ENCODE results near the gene RERE.

The RERE gene

GRCh38 chr1:8313231-8313630 lies 504.2 kb downstream of the RERE start:
- POLR2A ChIA-PET = no interaction called here
- no peak overlapping the region for H3K4me3 ChIP-seq (ENCODE audit: low read depth, low read length)
- no peak for DNase-seq (ENCODE audit: low read depth, low spot score)
- TF ChIP-seq, protein P1, sequence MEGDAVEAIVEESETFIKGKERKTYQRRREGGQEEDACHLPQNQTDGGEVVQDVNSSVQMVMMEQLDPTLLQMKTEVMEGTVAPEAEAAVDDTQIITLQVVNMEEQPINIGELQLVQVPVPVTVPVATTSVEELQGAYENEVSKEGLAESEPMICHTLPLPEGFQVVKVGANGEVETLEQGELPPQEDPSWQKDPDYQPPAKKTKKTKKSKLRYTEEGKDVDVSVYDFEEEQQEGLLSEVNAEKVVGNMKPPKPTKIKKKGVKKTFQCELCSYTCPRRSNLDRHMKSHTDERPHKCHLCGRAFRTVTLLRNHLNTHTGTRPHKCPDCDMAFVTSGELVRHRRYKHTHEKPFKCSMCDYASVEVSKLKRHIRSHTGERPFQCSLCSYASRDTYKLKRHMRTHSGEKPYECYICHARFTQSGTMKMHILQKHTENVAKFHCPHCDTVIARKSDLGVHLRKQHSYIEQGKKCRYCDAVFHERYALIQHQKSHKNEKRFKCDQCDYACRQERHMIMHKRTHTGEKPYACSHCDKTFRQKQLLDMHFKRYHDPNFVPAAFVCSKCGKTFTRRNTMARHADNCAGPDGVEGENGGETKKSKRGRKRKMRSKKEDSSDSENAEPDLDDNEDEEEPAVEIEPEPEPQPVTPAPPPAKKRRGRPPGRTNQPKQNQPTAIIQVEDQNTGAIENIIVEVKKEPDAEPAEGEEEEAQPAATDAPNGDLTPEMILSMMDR (IDR thresholded peaks at IDR 0.05; ENCODE audit: insufficient read depth, low read length, missing control alignments) = no peak
- CTCF ChIA-PET = interaction anchor here (0.6 to 15.2 kb wide), 9 partner anchors 10 to 333 kb away, joined by 3 to 321 read pairs (median 10); partner anchors contain the start of gene ERRFI1

- DNase-seq (ENCODE audit: low read depth, low spot score) = no peak
- CTCF ChIA-PET = interaction anchor here (0.6 to 15.2 kb wide), 7 partner anchors 12 to 332 kb away, joined by 3 to 321 read pairs (median 12); partner anchors contain the start of gene ERRFI1
- TF ChIP-seq, protein P1 (IDR thresholded peaks at IDR 0.05; ENCODE audit: insufficient read depth, low read length, missing control alignments) = no peak
- no peak overlapping the region for H3K4me3 ChIP-seq (ENCODE audit: low read depth, low read length)
- POLR2A ChIA-PET = no interaction called here
These were observed 504.9 kb downstream of the RERE start for GRCh38 chr1:8312235-8313218.

DNA sequence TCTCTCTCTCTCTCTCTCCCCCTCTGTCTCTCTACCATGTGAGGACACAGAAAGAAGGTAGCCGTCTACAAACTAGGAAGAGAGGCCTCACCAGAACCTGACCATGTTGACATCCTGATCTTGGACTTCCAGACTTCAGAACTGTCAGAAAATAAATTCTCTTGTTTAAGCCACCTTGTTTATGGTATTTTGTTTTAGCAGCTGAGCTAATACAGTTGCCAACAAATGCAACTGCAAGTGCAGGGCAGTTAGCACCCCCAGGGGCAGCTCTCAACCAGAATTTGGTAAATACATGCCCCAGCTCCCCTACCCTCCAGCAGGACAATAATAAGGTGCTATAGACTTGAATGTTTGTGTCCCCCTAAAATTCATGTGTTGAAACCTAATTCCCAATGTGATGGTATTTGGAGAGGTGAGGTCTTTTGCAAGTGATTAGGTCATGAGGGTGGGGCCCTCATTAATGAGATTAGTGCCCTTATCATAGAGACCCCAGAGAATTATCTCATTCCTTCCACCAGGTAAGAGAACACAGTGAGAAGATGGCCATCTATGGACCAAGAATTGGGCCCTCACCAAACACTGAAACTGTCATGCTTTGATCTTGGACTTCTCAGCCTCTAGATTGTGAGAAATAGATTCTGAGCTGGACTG lies 506.2 kb downstream of the RERE start:
- CTCF ChIA-PET = interaction anchor here (0.5 to 15.2 kb wide), 5 partner anchors 73 to 331 kb away, joined by 3 to 321 read pairs (median 188); partner anchors contain the start of gene ERRFI1
- TF ChIP-seq, protein P1 (IDR thresholded peaks at IDR 0.05; ENCODE audit: insufficient read depth, low read length, missing control alignments) = no peak
- POLR2A ChIA-PET = interaction anchor here (0.9 kb wide), 1 partner anchor 198 kb away, joined by 3 read pairs; no protein-coding TSS in a partner anchor
- no peak for DNase-seq (ENCODE audit: low read depth, low spot score)
- no peak overlapping the region for H3K4me3 ChIP-seq (ENCODE audit: low read depth, low read length)

- DNase-seq (ENCODE audit: low read depth, low spot score) = no peak
- no peak overlapping the region for H3K4me3 ChIP-seq (ENCODE audit: low read depth, low read length)
- ChIA-PET POLR2A (no interaction called here), CTCF (interaction anchor here (1.5 to 15.2 kb wide), 3 partner anchors 11 to 327 kb away, joined by 5 to 321 read pairs (median 6); no protein-coding TSS in a partner anchor)
- TF ChIP-seq, protein P1 (IDR thresholded peaks at IDR 0.05; ENCODE audit: insufficient read depth, low read length, missing control alignments) = no peak
These were observed 509.8 kb downstream of the RERE start for GRCh38 chr1:8307628-8308027.

DNA sequence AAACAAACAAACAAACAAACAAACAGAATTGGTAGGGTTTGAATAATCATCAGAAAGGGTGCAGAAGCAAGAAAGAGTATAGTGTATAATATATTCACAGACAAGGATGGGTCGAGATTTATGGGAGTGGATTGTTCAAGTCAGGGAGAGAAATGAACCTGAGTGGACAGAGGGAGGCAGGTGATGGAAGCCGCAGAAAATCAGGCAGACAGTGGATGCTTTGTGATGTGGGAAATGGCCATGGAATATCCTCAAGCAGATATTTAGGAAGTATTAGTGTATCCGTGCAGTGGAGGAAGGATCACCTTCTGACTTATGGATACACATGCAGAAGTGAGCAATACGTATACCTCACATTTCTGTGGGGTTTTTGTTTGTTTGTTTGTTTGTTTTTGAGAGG lies 513.6 kb downstream of the RERE start:
- CTCF ChIA-PET = interaction anchor here (2.6 to 2.8 kb wide), 2 partner anchors 272 to 289 kb away, joined by 8 to 16 read pairs; no protein-coding TSS in a partner anchor
- POLR2A ChIA-PET = no interaction called here
- no peak overlapping the region for H3K4me3 ChIP-seq (ENCODE audit: low read depth, low read length)
- TF ChIP-seq, protein P1 (IDR thresholded peaks at IDR 0.05; ENCODE audit: insufficient read depth, low read length, missing control alignments) = no peak
- no peak for DNase-seq (ENCODE audit: low read depth, low spot score)

Measured in AG04449 (cell line).